Stimulated activated CD4-positive, alpha-beta T cell treated with anti-CD3 and anti-CD28 coated beads, Interleukin-1b, Interleukin-23, amount 100 ng/mL, for 1 hour (primary cell): ENCODE data around the gene IQCE.
"Not testable (repeated sequence)": the region's sequence is repeated elsewhere in the genome, so short reads cannot be mapped to it uniquely, and the experiment has no call there.

Experiments used
- DNase-seq, 2 donors: peaks; one replicate each; pipeline ENCODE4 v3.0.0-alpha.2; 2020; ENCODE audit warnings: low read depth in 2 of 2

The IQCE gene

DNA sequence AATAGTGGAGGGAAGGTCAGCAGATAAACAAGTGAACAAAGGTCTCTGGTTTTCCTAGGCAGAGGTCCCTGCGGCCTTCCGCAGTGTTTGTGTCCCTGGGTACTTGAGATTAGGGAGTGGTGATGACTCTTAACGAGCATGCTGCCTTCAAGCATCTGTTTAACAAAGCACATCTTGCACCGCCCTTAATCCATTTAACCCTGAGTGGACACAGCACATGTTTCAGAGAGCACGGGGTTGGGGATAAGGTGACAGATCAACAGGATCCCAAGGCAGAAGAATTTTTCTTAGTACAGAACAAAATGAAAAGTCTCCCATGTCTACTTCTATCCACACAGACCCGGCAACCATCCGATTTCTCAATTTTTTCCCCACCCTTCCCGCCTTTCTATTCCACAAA lies 25.2 kb upstream of the IQCE start:
- DNase-seq: not testable (repeated sequence)

GRCh38 chr7:2534214-2534613 lies 24.6 kb upstream of the IQCE start:
- DNase-seq: not testable (repeated sequence)

DNA sequence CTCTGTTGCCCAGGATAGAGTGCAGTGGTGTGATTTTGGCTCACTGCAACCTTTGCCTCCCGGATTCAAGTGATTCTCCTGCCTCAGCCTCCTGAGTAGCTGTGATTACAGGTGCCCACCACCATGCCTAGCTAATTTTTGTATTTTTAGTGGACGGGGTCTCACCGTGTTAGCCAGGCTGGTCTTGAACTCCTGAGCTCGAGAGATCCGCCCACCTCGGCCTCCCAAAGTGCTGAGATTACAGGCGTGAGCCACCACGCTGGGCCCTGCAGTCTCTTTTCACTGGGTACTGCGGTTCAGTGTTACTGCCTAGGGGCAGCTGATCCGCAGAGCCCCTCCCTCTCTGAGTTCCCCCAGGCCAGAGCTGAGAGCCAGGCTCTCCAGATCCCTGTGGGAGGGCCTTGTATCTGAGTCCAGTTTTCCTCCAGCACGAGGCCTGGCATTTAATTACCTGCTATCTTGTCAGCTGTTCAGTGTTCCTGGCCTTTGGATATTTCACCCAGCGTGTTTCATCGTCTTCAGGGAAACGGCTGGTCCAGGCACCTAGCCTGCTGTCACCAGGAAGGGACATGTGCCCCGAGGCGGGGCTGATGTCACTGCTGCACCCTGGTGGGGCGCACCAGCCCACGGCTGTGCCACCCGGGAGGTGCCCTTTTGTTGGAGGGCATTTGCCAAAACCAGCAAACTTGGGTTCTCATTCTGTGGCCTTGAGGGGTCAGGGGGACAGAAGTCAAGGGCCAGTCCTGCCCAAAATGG lies 22.7 kb upstream of the IQCE start:
- DNase-seq: not testable (repeated sequence)

GRCh38 chr7:2537981-2538851 lies 20.6 kb upstream of the IQCE start:
- DNase-seq: no peak

DNA sequence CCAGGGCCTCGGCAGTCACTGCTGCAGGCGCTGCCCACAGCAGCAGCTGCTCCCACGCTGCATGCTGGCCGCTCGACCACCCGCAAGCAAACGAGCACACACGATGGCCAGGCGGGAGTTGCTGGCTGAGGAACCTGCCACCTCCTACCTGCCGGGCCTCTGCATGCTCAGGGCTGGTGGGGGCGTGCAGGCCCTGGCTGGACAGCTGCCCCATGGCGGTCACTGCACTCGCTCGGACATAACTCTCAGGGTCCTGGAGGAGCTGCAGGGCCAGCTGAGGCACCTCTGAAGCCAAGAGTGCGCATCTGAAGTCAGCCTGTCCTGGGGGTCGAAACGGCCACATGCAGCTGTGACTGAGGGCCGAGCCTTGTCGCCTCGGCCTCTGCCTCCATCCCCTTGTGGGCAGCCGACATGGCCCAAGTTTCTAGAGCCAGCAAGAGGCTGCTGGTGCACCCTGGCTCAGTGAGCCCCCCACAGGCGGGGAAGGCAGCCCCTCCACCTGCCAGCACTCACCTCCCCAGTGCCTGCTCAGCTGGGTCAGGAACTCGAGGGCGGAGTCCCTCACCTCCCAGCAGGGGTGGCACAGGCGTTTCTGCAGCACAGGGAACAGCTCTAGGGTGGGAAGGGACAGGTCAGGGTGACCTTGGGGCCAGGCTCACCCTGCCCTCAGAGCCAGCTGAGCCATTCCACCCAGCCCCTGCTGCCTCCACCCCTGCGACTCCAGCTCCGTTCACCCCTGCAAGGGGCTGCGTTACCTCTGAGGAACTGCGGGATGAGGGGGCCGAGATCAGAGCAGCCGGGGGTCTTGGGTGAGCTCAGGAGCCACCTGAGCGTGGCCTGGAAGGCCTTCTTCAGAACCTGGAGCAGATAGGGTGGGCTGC lies 19.5 kb upstream of the IQCE start:
- DNase-seq: no peak

DNA sequence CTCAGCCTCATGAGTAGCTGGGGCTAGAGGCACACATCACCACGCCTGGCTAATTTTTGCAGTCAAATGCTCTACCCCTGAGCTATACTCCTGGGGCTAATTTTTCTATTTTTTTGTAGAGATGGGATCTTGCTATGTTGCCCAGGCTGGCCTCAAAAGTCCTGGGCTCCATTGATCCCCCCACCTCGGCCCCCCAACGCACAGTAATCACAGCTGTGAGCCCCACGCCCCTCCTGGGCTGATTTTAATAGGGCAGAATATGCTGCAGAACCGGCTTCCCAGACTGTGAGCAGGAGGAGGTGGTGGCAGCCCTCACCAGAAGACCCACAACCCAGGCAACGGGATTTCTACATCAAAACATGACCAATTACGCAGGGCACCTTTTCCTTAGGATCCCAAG lies 18.6 kb upstream of the IQCE start:
- DNase-seq: no peak

- DNase-seq: no peak
Observed at GRCh38 chr7:2540641-2541051, 18.1 kb upstream of the IQCE start.

DNA sequence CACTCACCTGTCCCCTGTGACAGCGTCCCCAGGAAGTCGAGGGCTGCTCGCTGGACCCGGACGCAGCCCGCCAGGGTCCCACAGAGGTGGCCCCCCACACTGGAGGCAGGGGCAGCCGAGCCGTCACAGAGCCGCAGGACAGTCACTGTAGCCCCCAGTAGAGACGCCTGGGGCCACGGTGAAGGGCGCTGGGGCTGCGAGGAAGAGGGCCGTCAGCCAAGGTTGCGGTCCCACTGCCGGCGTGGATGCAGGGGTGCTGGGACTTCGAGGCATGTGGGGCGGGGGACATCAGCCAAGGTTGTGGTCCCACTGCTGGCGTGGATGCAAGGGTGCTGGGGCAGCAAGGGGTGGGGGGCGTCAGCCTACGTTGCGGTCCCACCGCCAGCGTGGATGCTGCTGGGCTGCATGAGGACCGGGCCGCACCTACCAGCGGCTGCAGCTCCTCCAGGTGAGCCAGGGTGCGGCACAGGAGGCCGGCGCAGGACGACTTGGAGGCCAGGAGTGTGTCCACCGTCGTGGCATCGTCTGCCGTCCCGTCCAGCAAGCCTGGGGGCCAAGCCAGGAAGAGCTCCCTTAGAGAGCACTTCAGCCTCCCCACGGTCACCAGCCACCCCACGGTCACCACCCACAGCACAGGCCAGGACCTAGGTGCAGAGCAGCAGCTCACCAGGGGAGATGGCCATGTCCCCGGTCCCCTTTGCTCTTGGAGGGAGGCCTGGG lies 17.3 kb upstream of the IQCE start:
- DNase-seq: no peak

- DNase-seq: no peak
Observed at GRCh38 chr7:2542011-2542915, 16.5 kb upstream of the IQCE start.

DNA sequence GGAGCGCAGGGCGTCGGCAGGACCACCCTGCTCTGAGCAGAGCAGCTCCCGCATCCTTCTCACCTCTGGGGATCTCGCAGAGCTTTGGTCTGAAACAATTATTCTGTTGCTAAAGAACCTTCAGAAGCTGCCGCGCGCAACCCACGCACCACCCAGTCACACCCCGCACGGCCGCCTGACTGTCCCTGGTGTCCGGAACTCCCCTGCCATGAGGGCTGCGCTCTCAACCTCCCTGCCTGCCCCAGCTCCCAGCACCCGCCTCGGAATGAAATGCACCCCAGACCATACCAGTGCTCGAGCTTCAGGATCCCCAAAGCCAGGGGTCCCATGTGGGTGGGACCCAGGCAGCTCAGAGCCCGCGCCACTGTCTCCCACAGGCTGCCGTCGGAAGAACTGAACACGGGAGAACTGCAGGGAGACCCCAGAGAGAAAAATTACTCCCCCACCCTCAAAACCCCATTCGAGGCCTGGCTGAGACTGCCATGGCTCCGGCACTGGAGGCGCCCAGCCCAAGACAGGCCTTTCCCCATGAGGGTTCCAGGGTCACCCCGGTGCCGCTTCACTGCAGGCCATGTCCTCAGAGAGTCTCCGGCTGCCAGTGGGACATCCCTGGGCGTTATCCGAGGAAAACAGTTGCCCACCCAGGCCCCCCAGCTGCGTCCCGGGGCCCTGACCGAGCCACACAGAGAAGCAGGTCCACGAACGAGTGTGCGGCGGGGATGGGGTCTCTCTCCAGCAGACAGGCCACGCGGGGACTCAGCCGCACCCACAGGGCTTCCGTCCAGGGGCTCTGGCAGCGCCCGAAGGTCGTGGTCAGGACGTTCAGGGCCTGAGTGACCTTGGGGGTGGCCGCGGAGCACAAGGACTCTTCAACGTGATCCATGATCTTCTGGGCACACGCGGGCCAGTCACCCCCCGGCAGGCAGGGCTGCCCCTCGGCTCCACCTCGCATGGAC lies 15.6 kb upstream of the IQCE start:
- DNase-seq: no peak

- no peak for DNase-seq
Observed at GRCh38 chr7:2544541-2545188, 14.1 kb upstream of the IQCE start.

DNA sequence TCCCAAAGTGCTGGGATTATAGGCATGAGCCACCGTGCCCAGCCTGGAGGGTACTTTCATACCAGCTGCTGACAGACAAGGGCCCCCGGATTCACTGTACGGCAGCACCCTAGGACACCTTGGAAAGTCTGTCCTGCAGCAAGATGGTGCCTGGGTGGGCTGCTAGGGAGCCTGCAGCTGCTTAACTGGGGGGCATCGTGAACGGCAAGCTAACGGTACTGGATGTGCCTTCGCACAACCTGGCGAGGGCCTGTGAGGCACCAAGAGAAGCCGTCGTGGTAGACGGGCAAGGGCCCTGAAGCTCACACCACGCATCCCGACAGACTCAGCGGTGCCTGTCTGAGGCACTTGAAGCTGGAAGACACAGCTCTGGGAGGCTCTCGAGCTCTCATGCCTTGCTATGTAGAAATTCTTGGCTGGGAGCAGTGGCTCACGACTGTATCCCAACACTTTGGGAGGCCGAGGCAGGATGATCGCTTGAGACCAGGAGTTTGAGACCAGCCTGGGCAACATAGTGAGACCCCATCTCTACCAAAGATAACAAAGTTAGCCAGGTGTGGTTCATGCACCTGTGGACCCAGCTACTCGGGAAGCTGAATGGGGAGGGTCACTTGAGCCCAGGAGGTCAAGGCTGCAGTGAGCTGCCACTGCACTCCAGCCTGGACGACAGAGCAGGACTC lies 12.9 kb upstream of the IQCE start:
- DNase-seq: no peak

- no peak for DNase-seq
Observed at GRCh38 chr7:2546776-2547586, 11.8 kb upstream of the IQCE start.

DNA sequence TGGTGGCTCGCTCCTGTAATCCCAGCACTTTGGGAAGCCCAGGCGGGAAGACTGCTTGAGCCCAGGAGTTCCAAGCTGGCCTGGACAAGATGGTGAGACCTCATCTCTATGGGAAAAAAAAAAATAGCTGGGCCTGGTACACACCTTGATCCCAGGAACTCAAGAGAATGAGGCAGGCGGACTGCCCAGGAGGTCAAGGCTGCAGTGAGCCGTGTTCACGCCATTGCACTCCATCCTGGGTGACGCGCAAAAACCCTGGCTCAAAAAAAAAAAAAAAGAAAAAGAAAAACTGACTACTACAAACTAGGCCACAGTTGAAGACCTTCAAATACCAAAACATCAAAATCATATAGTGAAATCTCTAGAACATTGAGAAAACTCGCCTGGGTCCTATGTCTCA lies 7.4 kb upstream of the IQCE start:
- no peak for DNase-seq

DNA sequence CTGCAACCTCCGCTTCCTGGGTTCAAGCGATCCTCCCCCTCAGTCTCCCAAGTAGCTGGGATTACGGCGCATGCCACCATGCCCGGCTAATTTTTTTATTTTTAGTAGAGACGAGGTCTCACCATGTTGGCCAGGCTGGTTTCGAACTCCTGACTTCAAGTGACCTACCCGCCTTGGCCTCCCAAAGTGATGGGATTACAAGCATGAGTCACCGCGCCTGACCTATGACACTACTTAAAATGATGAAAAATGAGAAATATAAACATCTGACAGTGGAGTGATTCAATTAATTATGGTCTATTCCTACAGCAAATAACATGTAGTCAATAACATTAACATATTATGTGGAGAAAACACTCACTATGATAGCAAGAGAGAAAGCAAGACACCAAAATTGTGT lies 5.7 kb upstream of the IQCE start:
- DNase-seq: no peak

GRCh38 chr7:2553831-2554581 lies 4.8 kb upstream of the IQCE start:
- no peak for DNase-seq
